K562 (cell line): Measurements from ENCODE around the gene CAMK2D.

ENCODE experiments used
- ARHGAP35 ChIP-seq: fragments of 450-650 bp; IDR thresholded peaks from 2 replicates; pipeline ENCODE4 v1.6.1; 2018; ENCODE audit not compliant: partially characterized antibody
- ETV5 ChIP-seq: sonication (generic); formaldehyde crosslinking; IDR thresholded peaks from 2 replicates; pipeline ENCODE4 v1.4.0; 2020; ENCODE audit warnings: low read depth, mild to moderate bottlenecking, missing genetic modification reagents
- EZH2 ChIP-seq: IDR thresholded peaks from 2 replicates; pipeline ENCODE4 v1.6.1; 2012; ENCODE audit warnings: low read depth, mild to moderate bottlenecking, inconsistent platforms, low read length, borderline replicate concordance
- FOXJ3 ChIP-seq: sonication (generic); formaldehyde crosslinking; IDR thresholded peaks from 2 replicates; pipeline ENCODE4 v1.4.0; 2020; ENCODE audit warnings: mild to moderate bottlenecking, missing genetic modification reagents
- HNRNPL ChIP-seq: fragments of 200-400 bp; formaldehyde crosslinking; IDR thresholded peaks from 2 replicates; pipeline ENCODE4 v1.6.1; 2017; ENCODE audit warnings: low read depth, mild to moderate bottlenecking, low read length
- KLF6 ChIP-seq: fragments of 250-450 bp; sonication (Bioruptor Pico); IDR thresholded peaks from 2 replicates; pipeline ENCODE4 v1.4.0; 2020; ENCODE audit warnings: mild to moderate bottlenecking, moderate library complexity, borderline replicate concordance
- SMARCA4 ChIP-seq: fragments of 450-650 bp; IDR thresholded peaks from 2 replicates; pipeline ENCODE4 v1.6.1; 2016
- TAF7 ChIP-seq: fragments of 450-650 bp; IDR thresholded peaks from 2 replicates; pipeline ENCODE4 v1.6.1; 2016; ENCODE audit warnings: missing genetic modification characterization, missing compliant biosample characterization
- TGIF2 ChIP-seq: sonication (generic); formaldehyde crosslinking; IDR thresholded peaks from 2 replicates; pipeline ENCODE4 v1.8.1; 2022; ENCODE audit warnings: mild to moderate bottlenecking, missing genetic modification reagents, moderate library complexity
- ZFX ChIP-seq: sonication (generic); formaldehyde crosslinking; IDR thresholded peaks from 2 replicates; pipeline ENCODE4 v1.8.0; 2022; ENCODE audit warnings: mild to moderate bottlenecking, missing genetic modification reagents, moderate library complexity
- ZKSCAN3 ChIP-seq: fragments of 250-450 bp; sonication (Bioruptor Pico); IDR thresholded peaks from 2 replicates; pipeline ENCODE4 v1.4.0; 2020
- ZNF121 ChIP-seq: sonication (generic); formaldehyde crosslinking; conservative IDR thresholded peaks from 2 replicates; pipeline ENCODE4 v1.8.0; 2022; ENCODE audit warnings: missing genetic modification reagents
- ZNF354B ChIP-seq: fragments of 250-450 bp; sonication (Bioruptor Pico); IDR thresholded peaks from 2 replicates; pipeline ENCODE4 v1.4.0; 2020
- TF ChIP-seq, protein P1 (sequence below): fragments of 250-450 bp; sonication (Bioruptor Pico); IDR thresholded peaks from 2 replicates; pipeline ENCODE4 v1.4.0; 2020; ENCODE audit warnings: borderline replicate concordance

DNA sequence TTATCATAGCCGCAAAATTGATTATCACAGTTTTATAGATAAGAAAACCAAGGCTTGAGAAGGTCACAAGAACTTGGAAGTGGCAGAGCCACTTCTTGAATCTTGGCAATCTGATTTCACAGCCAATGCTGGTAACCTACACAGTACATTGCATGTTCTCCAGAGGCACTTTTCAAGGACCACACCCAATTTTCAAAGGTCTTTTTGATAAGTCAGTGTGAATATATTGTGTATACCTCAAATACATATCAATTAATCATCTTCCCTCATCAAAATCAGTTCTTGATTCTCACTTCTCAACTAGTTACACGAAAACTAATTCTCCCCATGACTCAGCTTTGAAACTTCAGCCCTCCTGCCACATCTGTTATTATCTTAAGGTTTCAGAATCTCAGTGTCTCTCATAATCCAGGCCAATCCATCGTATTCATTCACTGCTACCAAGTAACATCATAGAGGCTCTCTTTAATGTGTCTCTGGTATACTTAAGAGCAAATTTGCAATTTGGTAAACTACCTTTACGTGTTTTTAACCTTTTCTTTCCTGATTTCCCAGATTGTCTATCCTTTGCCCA is 16.8 kb downstream of the CAMK2D start:
- TF ChIP-seq ZFX (no peak), KLF6 (no peak), ZNF121 (CRISPR knock-in tag) (no peak), EZH2 (no peak), SMARCA4 (no peak), ZKSCAN3 (no peak), TGIF2 (CRISPR knock-in tag) (no peak), ZNF354B (CRISPR knock-in tag) (no peak), HNRNPL (no peak), TAF7 (tag) (no peak), FOXJ3 (no peak), ETV5 (CRISPR knock-in tag) (no peak), ARHGAP35 (no peak)
- TF ChIP-seq, protein P1, sequence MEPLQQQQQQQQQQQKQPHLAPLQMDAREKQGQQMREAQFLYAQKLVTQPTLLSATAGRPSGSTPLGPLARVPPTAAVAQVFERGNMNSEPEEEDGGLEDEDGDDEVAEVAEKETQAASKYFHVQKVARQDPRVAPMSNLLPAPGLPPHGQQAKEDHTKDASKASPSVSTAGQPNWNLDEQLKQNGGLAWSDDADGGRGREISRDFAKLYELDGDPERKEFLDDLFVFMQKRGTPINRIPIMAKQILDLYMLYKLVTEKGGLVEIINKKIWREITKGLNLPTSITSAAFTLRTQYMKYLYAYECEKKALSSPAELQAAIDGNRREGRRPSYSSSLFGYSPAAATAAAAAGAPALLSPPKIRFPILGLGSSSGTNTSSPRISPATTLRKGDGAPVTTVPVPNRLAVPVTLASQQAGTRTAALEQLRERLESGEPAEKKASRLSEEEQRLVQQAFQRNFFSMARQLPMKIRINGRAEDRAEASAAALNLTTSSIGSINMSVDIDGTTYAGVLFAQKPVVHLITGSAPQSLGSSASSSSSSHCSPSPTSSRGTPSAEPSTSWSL (CRISPR knock-in tag) = no peak
